IMR-90 (cell line): ENCODE data around the gene KRT27. TPM values are rescaled to one million over a fixed set of nuclear protein-coding genes. Genes with fewer than 3 reads are reported as not detected.

Source experiments
- ATAC-seq: fragments of 200-7000 bp; cut with Tn5 transposase; 2 replicates; pipeline ENCODE4 v1.9.1; 2020; ENCODE audit warnings: low read depth, mild to moderate bottlenecking, moderate library complexity
- BruUV-seq: library from RNA; stranded (reverse); fragments of 400-500 nt; replicated peaks from 2 replicates; lab custom pipeline; 2021; lab: Mats Ljungman, UMichigan
- CTCF ChIA-PET: fragments of 300-600 bp; formaldehyde crosslinking; extraction: SDS; loops from one replicate; lab custom pipeline; 2021; ENCODE audit warnings: antibody characterized with exemption; lab: Yijun Ruan, JAX
- POLR2A ChIA-PET: fragments of 300-600 bp; sonication (Branson Sonifier 250); formaldehyde crosslinking; loops from one replicate; lab custom pipeline; 2022; ENCODE audit warnings: antibody characterized with exemption; ENCODE audit not compliant: unreplicated experiment; lab: Charles Lee
- DNase-seq: peaks from one replicate; pipeline ENCODE4 v3.0.0; 2013
- H2AFZ ChIP-seq: replicated peaks from 2 replicates; pipeline ENCODE3; 2013; ENCODE audit warnings: low read length, mild to moderate bottlenecking; ENCODE audit not compliant: poor library complexity
- H2AK5ac ChIP-seq: 2 replicates; pipeline ENCODE4 v1.6.1; 2013; ENCODE audit warnings: low read depth, low read length, inconsistent platforms
- H2AK9ac ChIP-seq: replicated peaks from 2 replicates; pipeline ENCODE3; 2013; ENCODE audit warnings: mild to moderate bottlenecking, low read depth, low read length, moderate library complexity; ENCODE audit not compliant: poor library complexity
- H2BK120ac ChIP-seq: 2 replicates; pipeline ENCODE4 v1.6.1; 2013; ENCODE audit warnings: low read depth, low read length, inconsistent platforms
- H2BK15ac ChIP-seq: 3 replicates; pipeline ENCODE4 v1.6.1; 2013; ENCODE audit warnings: low read depth, low read length, inconsistent platforms
- H2BK20ac ChIP-seq: 2 replicates; pipeline ENCODE4 v1.6.1; 2013; ENCODE audit warnings: low read depth, mild to moderate bottlenecking, inconsistent platforms, low read length, moderate library complexity
- H2BK5ac ChIP-seq: 2 replicates; pipeline ENCODE4 v1.6.1; 2013; ENCODE audit warnings: mild to moderate bottlenecking, low read depth, low read length, inconsistent platforms; ENCODE audit not compliant: poor library complexity, severe bottlenecking
- H3K14ac ChIP-seq: replicated peaks from 2 replicates; pipeline ENCODE4 v1.6.1; 2013; ENCODE audit warnings: low read depth, low read length, inconsistent platforms
- H3K18ac ChIP-seq: 2 replicates; pipeline ENCODE4 v1.6.1; 2013; ENCODE audit warnings: low read depth, low read length, control low read depth
- H3K23ac ChIP-seq: 2 replicates; pipeline ENCODE4 v1.6.1; 2013; ENCODE audit warnings: low read depth, low read length, inconsistent platforms
- H3K27ac ChIP-seq: 2 replicates; pipeline ENCODE4 v1.5.1; 2013; ENCODE audit warnings: mild to moderate bottlenecking, control low read depth, low read length; ENCODE audit not compliant: insufficient read depth
- H3K27me3 ChIP-seq: 2 replicates; pipeline ENCODE4 v1.6.1; 2013; ENCODE audit warnings: low read length; ENCODE audit not compliant: control insufficient read depth, insufficient read depth
- H3K36me3 ChIP-seq: 2 replicates; pipeline ENCODE4 v1.6.1; 2013; ENCODE audit warnings: low read length, mixed read lengths; ENCODE audit not compliant: control insufficient read depth, insufficient read depth
- H3K4ac ChIP-seq: 2 replicates; pipeline ENCODE4 v1.6.1; 2013; ENCODE audit warnings: low read depth, low read length, inconsistent platforms
- H3K4me1 ChIP-seq: 2 replicates; pipeline ENCODE4 v1.6.1; 2013; ENCODE audit warnings: low read length, mixed read lengths; ENCODE audit not compliant: control insufficient read depth, insufficient read depth
- H3K4me2 ChIP-seq: 2 replicates; pipeline ENCODE4 v1.6.1; 2013; ENCODE audit warnings: low read depth, mild to moderate bottlenecking, control low read depth, low read length, moderate library complexity
- H3K4me3 ChIP-seq: 2 replicates; pipeline ENCODE4 v1.5.1; 2013; ENCODE audit warnings: low read depth, mild to moderate bottlenecking, control low read depth, low read length, moderate library complexity; ENCODE audit not compliant: insufficient read depth
- H3K56ac ChIP-seq: 2 replicates; pipeline ENCODE4 v1.6.1; 2013; ENCODE audit warnings: low read length, inconsistent platforms; ENCODE audit not compliant: insufficient read depth; ENCODE audit errors: extremely low read depth
- H3K79me1 ChIP-seq, 2 experiments: 2 replicates each; pipeline ENCODE4 v1.6.1; 2013; ENCODE audit warnings: low read length in 2 of 2, inconsistent platforms in 1 of 2, low read depth in 1 of 2
- H3K9ac ChIP-seq: 2 replicates; pipeline ENCODE4 v1.6.1; 2013; ENCODE audit warnings: low read depth, low read length, control low read depth
- H3K9me1 ChIP-seq: 2 replicates; pipeline ENCODE4 v1.6.1; 2013; ENCODE audit warnings: low read length, inconsistent platforms; ENCODE audit not compliant: insufficient read depth
- H3K9me3 ChIP-seq: 2 replicates; pipeline ENCODE4 v1.6.1; 2013; ENCODE audit warnings: low read length; ENCODE audit not compliant: control insufficient read depth, insufficient read depth
- H4K20me1 ChIP-seq: 2 replicates; pipeline ENCODE4 v1.6.1; 2013; ENCODE audit warnings: low read length, inconsistent platforms; ENCODE audit not compliant: insufficient read depth
- H4K5ac ChIP-seq: 2 replicates; pipeline ENCODE4 v1.6.1; 2013; ENCODE audit warnings: mild to moderate bottlenecking, low read depth, low read length, control low read depth
- H4K8ac ChIP-seq, 2 experiments: 2 replicates each; pipeline ENCODE4 v1.6.1; 2013; ENCODE audit warnings: low read depth in 2 of 2, low read length in 2 of 2, control low read depth in 1 of 2, inconsistent platforms in 1 of 2
- H4K91ac ChIP-seq: 2 replicates; pipeline ENCODE4 v1.6.1; 2013; ENCODE audit warnings: low read depth, low read length, inconsistent platforms; ENCODE audit not compliant: insufficient read depth
- BHLHE40 ChIP-seq: fragments of 150-350 bp; IDR thresholded peaks from 2 replicates; pipeline ENCODE4 v1.6.1; 2016; ENCODE audit warnings: mild to moderate bottlenecking, low read depth, low read length
- WGBS, 2 experiments: methylation state at CpG; one replicate each; pipeline versions ENCODE4 v1.1.5 to v1.1.7; 2013; ENCODE audit warnings: missing lambda C conversion rate in 2 of 2; ENCODE audit not compliant: insufficient read length in 1 of 2; ENCODE audit errors: extremely low coverage in 2 of 2; 5-methylcytosine and 5-hydroxymethylcytosine counted together
- dilution Hi-C: fragments of 300-500 bp; cut with HindIII; formaldehyde crosslinking; loops from one replicate; pipeline ENCODE4 v1.14.3; 2018; ENCODE audit warnings: low sequenced_read_pairs; ENCODE audit not compliant: unreplicated experiment
- in situ Hi-C: fragments of 300-500 bp; cut with MboI; formaldehyde crosslinking; loops from 3 replicates; pipeline ENCODE4 v1.14.3; 2019; ENCODE audit warnings: low sequenced_read_pairs, inconsistent platforms, mixed read lengths
- intact Hi-C: fragments of 100-400 bp; cut with micrococcal nuclease; formaldehyde crosslinking; loops from 2 replicates; pipeline ENCODE4 v1.10.0; 2022
- polyA plus RNA-seq, 3 experiments: library from polyadenylated mRNA; depleted of rRNA; stranded (reverse); fragments of >200 nt; gene quantifications; 2 replicates each; pipeline ENCODE4 v1.2.3, GENCODE V29; 2012; ENCODE audit warnings: low replicate concordance in 1 of 3
- total RNA-seq: library from RNA; depleted of rRNA; stranded (reverse); fragments of >200 nt; gene quantifications from 2 replicates; pipeline ENCODE4 v1.2.3, GENCODE V29; 2012

KRT27 gene
- total and polyA plus RNA-seq, 2 of the 4 experiments (the other 2 are of a cell fraction): not detected

- Histone ChIP-seq H3K79me1 (no peaks in the 10 kb centered on the region), H2BK20ac (no peak overlapping the region), H2BK120ac (no peak overlapping the region), H2AFZ (no peak overlapping the region), H3K4me3 (no peak overlapping the region), H4K5ac (no peak overlapping the region), H3K9ac (no peak overlapping the region), H3K14ac (no peak overlapping the region), H4K20me1 (no peaks in the 10 kb centered on the region), H3K56ac (no peak overlapping the region), H3K27me3 (peaks cover 43% of the 10 kb centered on the region), H3K27ac (no peak overlapping the region), H3K4me2 (no peak overlapping the region), H3K23ac (no peak overlapping the region), H3K9me1 (no peaks in the 10 kb centered on the region), H4K8ac (no peak overlapping the region), H3K18ac (no peak overlapping the region), H3K36me3 (no peaks in the 10 kb centered on the region), H3K4me1 (no peaks in the 10 kb centered on the region), H3K9me3 (no peaks in the 10 kb centered on the region; the same call in 1 of the 2 replicates), H2AK9ac (no peak overlapping the region), H2AK5ac (no peak overlapping the region), H3K4ac (no peak overlapping the region), H2BK5ac (no peak overlapping the region), H2BK15ac (no peak overlapping the region), H4K91ac (no peak overlapping the region)
- no peak for TF ChIP-seq BHLHE40
- intact Hi-C loops (no loop called here), in situ Hi-C loops (loop anchor here (25.0 kb wide), 1 partner anchor 414 kb away; the partner anchor contains the start of gene GJD3), dilution Hi-C loops (no loop called here)
- WGBS, 2 experiments: 80% methylated on average over 2 of the region's 4 CpGs; no CpG with 5 or more reads in 1 of the 2 experiments
- BruUV-seq: no TSS peak
- ChIA-PET POLR2A (no interaction called here), CTCF (interaction anchor here (0.7 kb wide), 2 partner anchors 75 to 156 kb away, joined by 3 read pairs; no protein-coding TSS in a partner anchor)
- no peak for ATAC-seq
- no peak for DNase-seq
These were observed 6.4 kb downstream of the KRT27 start for GRCh38 chr17:40775945-40776344.
